HG03354 (cell line): ENCODE results near the gene LHFPL6.

Source experiments
- ATAC-seq: cut with Tn5 transposase; IDR thresholded peaks from one replicate; pipeline ENCODE4 v1.9.1; 2021; ENCODE audit warnings: mild to moderate bottlenecking; ENCODE audit not compliant: unreplicated experiment, poor library complexity, severe bottlenecking

Gene LHFPL6

GRCh38 chr13:39524795-39525194 lies 78.2 kb downstream of the LHFPL6 start:
- no peak for ATAC-seq

GRCh38 chr13:39522329-39522728 lies 80.7 kb downstream of the LHFPL6 start:
- no peak for ATAC-seq

GRCh38 chr13:39521701-39522100 lies 81.3 kb downstream of the LHFPL6 start:
- ATAC-seq = no peak

GRCh38 chr13:39516096-39516495 lies 86.9 kb downstream of the LHFPL6 start:
- ATAC-seq = no peak

GRCh38 chr13:39515224-39515714 lies 87.7 kb downstream of the LHFPL6 start:
- ATAC-seq = no peak

GRCh38 chr13:39512687-39513086 lies 90.3 kb downstream of the LHFPL6 start:
- ATAC-seq = no peak

- peak; percentile 96 for ATAC-seq
These were observed 92.7 kb downstream of the LHFPL6 start for GRCh38 chr13:39510316-39510695.

GRCh38 chr13:39509616-39510315 lies 93.2 kb downstream of the LHFPL6 start:
- no peak for ATAC-seq

GRCh38 chr13:39506559-39507390 lies 96.2 kb downstream of the LHFPL6 start:
- no peak for ATAC-seq

GRCh38 chr13:39505151-39505550 lies 97.8 kb downstream of the LHFPL6 start:
- no peak for ATAC-seq

GRCh38 chr13:39503048-39503447 lies 99.9 kb downstream of the LHFPL6 start:
- no peak for ATAC-seq

GRCh38 chr13:39501702-39502324 lies 101.2 kb downstream of the LHFPL6 start:
- no peak for ATAC-seq

GRCh38 chr13:39499604-39500003 lies 103.4 kb downstream of the LHFPL6 start:
- ATAC-seq = no peak

- no peak for ATAC-seq
These were observed 104.4 kb downstream of the LHFPL6 start for GRCh38 chr13:39498471-39499114.

- no peak for ATAC-seq
These were observed 106.5 kb downstream of the LHFPL6 start for GRCh38 chr13:39496506-39496905.

- ATAC-seq = no peak
These were observed 108.4 kb downstream of the LHFPL6 start for GRCh38 chr13:39494633-39495032.

- no peak for ATAC-seq
These were observed 109.0 kb downstream of the LHFPL6 start for GRCh38 chr13:39494006-39494405.

GRCh38 chr13:39490136-39490535 lies 112.9 kb downstream of the LHFPL6 start:
- ATAC-seq = no peak

- no peak for ATAC-seq
These were observed 116.2 kb downstream of the LHFPL6 start for GRCh38 chr13:39486758-39487157.

- ATAC-seq = no peak
These were observed 117.7 kb downstream of the LHFPL6 start for GRCh38 chr13:39485314-39485700.
